ENCODE data around the gene RTL9.
"Not testable (repeated sequence)": the region's sequence is repeated elsewhere in the genome, so short reads cannot be mapped to it uniquely, and the experiment has no call there.

RTL9 gene

DNA sequence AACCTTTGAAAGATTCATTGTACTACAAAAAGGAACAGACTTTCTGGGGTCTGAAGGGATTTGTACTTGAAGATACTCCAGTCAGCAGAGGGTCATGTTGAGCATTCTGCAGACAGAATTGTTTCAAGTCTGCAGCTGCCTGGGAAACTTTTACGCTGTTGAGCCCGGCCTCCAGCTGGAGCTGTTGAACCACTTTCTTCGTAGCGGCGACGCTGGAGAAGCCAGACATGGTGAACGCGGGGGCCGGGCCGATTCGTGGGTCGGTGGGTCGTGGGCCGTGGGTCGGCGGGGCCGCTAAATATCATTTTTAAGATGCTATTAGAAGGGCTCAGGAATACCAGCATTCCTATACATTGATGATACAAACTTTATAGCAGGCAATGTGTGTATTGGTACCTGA lies 12.0 kb upstream of the RTL9 start:
- no peak for DNase-seq

DNA sequence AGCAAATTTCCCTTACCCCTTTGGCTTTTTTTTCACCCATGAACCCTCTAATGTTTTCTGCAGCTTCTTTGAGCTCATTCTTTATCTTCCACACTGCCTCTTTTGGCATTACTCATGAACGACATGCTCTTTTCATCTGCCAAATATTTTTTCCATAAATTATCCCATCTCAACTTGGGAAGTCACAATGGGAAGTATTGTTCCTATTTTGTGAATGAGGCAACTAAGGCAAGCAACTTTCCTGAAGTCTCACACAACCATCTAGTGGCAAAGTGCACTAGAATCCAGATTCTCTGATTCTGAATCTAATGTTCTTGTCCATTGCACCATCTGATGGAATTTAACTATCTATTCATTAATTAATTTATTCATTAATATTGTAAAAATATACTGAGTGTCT lies 625 bp downstream of the RTL9 start:
- DNase-seq: no peak

DNA sequence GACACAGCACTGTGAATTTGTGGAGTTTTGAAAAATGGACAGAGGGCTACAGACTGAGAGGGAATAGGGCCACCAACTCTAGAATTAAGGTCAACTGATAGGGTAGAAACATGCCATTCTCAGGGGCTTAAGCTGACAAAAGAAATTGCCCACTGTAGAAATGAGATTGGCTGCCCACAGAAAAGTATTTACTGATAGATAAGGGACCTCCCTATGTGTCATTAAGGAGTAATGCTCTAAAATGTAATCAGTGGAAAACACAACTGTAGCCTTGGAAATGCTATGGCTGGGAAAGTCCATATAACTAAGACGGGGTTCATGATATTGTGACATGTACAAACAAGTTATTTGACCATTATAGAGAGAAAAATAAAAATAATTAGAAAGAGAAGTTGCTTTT lies 4.6 kb downstream of the RTL9 start:
- no peak for DNase-seq

DNA sequence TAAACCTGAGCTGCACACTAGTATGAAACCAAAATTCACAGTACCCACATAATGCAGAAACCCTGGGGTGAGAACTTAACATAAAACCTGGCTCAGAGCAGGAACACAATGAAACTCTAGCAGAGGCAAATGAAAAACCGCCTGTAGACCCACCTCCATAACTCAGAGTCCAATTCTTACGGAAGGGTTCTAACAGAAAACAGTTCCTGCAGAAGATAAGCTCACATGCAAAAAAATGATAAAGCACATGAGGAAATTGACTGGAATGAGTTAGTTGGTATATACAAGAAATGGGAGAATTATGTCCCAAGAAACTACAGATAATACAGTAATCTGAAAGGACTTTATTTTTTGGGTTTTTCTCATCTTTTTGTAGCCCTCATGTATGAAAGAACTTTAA lies 14.7 kb downstream of the RTL9 start:
- no peak for DNase-seq

DNA sequence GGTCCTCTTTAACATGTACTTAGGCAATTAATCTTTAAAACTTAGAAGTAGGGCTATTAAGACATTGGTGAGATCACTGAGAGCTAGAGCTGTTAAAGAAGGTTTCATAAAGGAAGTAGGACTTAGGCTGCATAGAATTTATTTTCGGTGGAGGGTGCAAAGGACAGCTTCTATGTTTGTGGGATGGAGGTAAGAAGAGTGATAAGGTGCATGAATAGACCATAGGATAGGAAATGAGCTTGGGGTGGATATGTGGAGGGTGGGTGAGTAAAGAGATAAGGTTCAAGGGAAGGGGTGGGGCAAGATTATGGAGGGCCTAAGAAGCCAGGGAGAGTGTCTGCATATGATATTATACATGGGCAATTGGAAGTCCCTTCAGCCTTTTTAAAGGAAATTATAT lies 15.9 kb downstream of the RTL9 start:
- DNase-seq: no peak

DNA sequence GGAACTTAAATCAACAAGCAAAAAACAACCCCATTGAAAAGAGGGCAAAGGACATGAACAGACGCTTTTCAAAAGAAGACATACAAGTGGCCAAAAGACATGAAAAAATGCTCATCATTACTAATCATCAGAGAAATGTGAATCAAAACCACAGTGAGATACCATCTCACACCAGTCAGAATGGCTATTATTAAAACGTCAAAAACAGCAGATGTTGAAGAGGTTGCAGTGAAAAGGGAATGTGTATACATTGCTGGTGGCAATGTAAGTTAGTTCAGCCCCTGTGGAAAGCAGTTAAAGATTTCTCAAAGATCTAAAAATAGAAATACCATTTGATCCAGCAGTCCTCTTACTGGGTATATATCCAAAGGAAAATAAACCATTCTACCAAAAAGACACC lies 22.6 kb downstream of the RTL9 start:
- no peak for DNase-seq

DNA sequence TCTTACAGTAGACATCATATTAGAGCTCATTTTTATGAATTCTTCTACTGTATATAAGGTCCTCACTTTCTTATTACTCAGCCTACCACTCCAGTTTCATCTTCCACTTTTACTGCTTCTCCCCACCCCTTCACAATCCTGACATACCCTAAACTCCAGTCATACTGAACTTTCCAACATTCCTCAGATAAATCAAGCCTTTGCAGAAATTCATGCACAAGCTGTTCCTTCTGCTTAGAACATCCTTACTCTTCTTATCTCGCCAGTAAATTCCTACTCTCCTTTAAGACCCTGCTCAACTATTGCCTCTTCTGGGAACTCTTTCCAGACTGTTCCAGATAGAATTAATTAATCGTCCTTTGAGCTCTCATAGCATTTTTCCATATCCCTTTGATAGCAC lies 24.8 kb downstream of the RTL9 start:
- DNase-seq: no peak

DNA sequence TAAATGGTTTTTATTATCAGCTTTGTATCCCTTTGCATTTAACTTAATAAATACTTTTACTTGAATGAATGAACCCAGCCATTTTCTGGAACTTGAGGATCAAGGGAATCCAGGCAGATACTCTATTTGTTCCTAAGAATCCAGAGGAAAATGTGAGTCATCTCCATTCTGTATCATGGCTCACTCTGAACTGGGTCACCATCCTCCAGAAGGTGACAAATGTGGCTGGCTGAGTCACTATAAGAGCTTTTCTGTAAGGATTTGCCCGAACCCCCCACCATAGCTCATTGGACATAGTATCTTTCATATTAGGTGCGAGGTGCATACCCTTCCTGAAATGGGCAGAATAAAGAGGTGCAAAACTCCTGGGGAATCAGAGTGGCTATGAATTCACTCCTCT lies 25.8 kb downstream of the RTL9 start:
- no peak for DNase-seq

DNA sequence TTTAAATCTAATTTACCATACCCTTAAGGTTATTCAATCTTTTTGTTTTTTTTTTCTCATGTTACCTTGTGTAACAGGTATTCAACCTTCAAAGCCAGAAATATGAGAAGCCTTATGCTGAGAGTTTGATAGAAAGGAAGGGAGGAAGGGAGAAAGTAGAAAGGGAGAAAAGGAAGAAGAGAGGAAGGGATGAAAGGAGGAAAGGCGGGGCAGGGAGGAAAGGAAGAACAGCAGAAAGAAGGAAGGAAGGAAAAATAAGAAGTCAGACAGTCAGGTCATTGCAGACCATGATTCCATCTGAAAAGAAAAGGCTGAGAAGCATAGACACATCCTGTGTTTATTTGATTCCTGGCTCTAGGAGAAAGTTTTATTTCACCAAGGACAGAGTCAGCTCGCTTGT lies 30.9 kb downstream of the RTL9 start:
- DNase-seq: no peak

DNA sequence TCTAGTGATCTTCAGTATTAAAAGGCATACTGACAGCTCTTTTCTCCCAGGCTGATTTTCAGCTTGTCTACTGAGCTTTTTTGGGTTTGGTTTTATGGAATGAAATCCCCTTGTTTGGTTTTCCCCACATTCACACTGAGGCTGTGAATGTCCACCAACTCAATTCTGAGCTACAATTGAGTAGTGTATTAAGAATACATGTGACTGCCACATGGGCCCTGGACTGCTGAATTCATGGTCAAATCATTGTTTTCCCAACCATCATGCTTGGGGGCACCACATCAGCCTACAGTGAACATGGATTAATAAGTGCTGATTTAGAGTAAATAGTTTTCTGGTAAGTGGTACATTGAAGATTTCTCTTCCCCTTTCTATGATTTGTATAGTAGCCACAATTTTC lies 32.4 kb downstream of the RTL9 start:
- no peak for DNase-seq

DNA sequence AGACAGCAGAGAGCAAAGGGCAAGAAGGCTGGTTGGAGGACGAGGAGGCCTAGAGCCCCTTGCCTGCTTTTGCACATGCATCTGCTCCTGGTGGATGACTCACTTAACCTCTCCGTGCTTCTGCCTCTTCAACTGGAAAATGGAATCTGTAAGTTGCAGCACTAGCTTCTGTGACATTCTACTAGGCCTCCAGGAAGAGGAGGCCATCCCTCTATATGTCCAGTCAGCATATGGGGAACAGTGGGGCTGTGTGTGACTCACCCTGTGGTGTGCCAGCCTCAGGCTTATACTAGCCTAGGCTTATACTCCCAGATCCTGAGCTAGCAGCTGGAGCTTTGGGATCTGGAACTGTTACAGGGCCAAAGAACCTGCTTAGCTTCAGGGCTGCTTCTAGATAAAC lies 36.0 kb downstream of the RTL9 start:
- no peak for DNase-seq

DNA sequence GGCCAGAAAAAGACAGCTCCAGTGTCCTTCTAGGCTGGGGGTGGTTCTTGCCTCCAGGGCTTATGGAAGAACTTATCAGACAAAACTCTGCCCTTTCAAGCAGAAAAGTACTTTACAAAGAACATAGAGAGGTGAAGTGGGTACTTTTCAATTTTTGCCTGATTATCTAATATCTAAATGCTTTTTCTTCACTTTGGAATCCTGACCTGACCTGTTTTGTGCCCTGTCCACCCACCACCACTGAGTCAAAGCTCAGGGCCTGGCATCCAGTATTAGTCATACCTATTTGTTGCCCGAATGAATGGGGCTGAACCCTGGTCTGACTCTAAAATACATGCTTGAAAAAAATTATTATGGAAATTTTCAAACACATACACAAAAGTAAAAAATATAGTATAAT lies 37.2 kb downstream of the RTL9 start:
- DNase-seq: no peak

DNA sequence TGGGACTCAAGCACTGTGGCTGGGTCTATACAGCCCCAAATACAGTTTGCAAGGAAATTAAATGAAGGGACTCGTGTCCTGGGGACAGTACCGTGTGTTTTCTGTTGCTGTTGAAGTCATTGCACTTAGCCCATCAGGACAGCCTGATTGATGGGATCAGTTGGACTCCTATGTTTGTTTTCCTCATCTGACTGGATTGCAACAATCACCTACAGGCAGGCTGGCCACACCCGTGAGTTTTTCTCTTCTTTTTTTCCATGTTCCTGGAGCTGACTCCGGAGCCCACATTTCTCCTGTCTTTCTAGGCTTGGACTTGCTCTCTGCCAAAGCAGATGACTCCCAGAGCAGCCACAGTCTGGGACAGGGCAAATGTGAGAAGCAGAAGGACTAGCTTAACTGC lies 38.1 kb downstream of the RTL9 start:
- no peak for DNase-seq

DNA sequence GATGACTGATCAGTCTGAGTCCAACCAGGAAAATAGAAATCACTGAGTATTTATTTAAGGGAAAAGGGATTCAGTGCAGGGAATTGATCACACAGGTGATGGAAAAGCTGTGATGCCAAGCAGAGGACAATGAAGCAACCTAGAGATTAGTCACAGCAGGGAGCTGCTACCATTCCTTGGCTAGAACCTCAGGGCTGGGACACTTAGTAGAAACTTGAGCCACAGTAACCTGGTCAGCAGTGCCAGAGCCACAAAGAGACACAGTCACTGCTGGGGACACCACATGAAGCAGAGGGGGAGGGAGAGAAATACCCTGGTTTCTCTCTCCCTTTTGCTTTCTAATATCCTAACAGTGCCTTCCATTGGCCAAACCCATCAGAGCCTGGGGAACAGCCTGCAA lies 38.7 kb downstream of the RTL9 start:
- DNase-seq: no peak

DNA sequence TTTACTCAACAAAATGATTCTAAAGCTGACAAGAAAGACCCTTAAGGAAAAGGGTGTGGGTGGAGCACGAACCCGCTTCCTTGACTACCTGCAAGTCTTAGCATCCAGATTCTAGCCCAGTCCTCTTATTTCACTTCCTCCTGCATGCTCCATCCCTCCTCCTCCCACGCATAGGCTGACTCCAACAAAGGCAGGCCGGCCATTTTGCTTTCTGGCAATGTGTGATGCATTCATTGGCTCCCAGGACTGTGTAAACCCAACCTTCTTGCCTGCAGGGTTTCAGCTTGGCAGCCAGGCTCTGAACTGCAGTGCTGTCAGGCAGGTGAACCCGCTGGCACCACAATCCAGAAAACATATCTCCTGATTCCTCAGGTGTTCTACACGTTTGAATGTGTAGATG lies 39.3 kb downstream of the RTL9 start:
- no peak for DNase-seq

DNA sequence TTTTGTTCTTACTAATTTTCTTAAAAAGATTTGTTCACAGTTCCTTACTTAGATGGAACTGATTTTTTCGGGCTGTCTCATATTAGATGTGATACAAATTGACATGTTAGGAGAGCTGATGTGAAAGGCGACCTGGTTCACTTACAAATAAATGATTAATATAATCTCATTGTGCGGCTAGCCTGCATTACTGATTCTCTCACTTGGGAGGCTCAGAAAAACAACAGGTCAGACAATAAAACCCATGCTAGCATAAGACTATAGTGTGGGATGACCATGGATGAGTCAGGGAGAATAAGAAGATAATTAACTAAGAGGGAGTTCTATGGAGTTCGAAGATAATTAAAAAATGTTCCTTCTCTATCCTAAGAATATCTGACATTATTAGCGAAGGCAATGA lies 40.8 kb downstream of the RTL9 start:
- no peak for DNase-seq

DNA sequence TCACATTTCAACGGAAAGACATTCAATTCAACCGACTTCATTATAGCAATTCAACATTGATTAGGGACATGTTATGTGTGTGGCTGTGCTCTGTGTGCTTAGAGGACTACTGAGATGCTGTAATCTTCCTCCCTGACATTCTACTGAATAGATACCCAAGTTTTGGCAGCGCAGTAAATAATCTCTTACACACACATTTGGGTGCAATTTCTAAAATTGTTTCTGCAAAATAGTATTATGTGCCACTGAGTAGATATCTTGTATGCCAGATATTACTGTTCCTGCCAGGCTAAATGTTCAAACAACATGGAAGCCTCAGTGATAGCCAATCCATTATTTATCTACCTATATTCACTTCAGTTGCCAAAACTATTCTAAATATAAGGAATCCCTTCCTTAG lies 41.3 kb downstream of the RTL9 start:
- DNase-seq: no peak

DNA sequence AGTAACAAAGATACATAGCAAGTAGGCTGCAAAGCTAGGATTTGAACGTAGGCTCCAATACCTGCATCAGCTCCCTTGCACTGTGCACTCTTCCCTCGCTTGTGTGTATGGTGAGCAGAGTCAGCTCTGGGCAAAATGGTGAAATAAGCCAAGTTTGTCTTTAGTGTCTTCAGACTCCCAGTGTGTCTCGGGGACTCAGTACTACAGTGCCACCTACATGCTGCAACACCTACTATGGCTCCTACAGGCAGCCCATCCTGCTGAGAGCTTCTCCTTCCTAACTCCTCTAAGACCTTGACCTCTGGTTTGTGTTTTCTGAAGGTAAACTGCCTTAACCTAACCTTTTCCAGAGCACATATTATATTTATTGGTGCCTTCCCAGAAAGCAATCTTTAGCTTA lies 42.5 kb downstream of the RTL9 start:
- peak in 1 of 2 donors; percentile 8 for DNase-seq

DNA sequence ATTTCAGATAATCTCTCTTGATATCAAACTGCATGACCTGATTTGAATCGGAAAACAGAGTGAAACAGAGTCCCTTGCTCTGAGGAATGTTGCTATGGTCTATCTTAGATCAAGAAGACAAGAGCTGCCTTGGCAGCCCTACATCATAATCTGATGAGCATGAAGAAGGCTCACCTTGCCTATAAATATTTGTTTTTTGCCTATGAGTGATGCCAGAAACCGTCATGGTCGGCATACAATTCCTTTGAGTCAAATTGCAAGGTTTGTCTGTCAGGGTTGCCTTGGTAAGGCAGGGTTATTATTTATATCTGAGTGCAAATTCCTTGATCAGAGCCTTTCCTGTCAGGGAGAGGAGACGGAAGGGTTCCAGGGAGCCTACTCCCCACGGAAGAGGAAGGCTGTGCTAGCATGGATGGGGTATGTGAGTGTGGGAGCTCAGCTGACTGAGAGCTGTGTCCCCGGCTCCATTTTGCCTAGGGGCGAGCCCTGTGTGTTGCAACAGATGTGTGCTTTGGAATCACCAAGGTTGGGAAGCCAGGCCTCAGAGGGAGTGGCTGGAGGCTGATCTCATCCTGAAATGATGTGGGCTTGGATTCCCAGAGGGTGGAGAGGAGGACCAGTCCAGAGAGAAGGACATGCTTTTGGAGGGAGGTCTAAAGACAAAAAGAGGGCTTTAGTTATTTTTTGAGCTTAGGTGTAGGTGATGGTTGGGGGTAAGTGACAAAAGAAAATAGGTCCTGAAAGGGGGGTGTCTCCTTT lies 43.6 kb downstream of the RTL9 start:
- DNase-seq: no peak

DNA sequence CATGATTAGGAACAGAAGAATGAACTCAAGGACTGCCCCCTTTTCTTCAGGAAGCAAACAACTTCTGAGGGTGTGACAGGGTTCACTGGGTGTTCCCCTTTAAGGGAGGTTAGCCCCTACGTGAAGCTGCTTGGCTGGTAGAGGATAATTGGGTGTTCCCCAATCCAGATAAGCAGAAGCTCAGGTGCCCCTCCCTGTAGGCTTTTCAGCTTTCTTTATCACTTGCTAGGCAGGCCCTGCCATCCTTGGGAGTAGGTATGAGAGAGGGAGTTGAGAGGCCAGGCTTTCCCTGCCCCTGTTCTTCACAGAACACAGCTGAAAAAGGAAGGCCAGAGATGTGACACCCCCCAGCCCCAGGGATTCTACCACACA lies 44.2 kb downstream of the RTL9 start:
- DNase-seq: no peak

DNA sequence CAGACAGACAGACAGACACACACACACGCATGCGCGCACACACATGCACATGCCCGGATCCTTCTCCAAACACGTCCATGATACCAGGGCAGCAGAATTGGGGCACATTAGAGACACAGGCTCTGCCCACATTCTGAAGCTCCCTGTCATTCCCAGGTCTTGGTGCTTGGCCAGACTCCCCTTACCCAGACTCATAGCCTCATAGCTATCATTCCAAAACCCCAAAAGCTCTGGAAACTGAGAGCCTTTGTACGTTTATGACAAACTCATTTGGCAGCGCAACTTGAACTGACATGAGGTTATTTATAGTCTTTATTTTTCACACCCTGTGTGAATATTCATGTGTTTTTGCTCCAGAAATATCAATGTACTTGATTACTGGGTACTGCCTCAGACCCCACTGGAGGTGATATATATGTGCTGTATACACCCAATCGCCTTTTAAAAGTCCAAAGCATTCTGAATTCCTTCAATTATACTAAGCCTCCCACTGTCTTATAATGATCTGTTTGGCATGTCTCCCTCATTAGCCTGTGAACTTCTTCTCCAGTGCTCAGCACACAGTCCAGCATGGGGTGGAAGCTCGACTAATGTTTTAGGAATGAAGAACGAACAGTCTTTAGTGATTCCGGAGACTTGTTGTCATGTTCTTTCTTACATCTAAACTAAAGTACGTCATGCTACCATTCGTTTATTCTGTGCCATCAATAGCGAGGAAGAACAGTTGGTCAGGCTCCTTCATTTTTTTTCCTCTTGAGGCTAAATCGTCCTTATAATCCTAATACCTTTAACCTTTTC lies 45.0 kb downstream of the RTL9 start:
- DNase-seq: no peak

DNA sequence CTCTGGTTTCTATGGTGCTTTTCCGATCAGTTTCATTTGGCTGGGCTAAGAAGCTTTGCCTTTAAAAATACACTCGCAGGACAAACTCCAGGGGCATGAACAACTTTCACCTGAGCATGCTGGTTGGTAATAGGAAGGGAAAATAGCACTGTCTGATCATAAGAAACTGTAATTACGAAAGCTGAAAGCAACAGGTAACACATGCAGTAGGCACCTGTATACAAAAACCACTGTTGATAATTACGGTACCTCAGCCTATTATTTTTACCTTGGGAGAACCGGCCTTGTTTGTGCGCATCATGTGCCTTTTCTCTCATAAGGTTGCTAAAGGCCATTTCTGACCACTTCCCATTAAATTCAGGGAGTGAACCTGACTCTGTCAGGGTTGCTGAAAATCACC lies 45.7 kb downstream of the RTL9 start:
- no peak for DNase-seq

DNA sequence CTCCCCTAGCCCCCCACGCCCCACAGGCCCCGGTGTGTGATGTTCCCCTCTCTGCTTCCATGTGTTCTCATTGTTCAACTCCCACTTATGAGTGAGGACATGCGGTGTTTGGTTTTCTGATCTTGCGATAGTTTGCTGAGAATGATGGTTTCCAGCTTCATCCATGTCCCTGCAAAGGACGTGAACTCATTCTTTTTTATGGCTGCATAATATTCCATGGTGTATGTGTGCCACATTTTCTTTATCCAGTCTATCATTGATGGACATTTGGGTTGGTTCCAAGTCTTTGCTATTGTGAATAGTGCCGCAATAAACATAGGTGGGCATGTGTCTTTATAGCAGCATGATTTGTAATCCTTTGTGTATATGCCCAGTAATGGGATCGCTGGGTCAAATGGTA lies 47.6 kb downstream of the RTL9 start:
- DNase-seq: not testable (repeated sequence)

DNA sequence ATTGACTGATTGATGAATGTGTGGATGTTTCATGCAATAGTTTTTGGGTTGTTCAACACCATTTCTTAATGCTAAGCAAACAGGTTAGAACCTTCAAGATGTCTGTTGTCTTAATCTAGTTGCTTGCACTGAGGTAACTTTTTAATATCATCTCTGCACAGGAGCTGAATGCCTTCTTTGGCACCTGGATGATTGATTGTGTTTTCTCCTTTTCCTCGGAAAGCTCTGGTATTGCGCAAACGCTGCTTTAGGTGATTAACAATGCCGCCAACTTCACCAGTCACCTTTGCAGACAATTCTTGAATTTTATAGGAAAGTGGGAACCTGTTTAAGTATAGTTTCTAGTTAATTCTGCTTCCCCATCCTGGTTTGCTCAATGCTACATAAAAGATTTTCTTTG lies 48.2 kb downstream of the RTL9 start:
- DNase-seq: no peak
